HL-60 (cell line): ENCODE data around the gene UBE2L6.
A peak's percentile ranks its signal among the peaks of the same experiment; 100 is the strongest.

Experiments
- CTCF ChIP-seq: IDR thresholded peaks from one replicate; pipeline ENCODE4 v1.5.1; 2011; ENCODE audit warnings: low read length, control low read depth, inconsistent platforms; ENCODE audit not compliant: insufficient read depth
- POLR2AphosphoS5 ChIP-seq: IDR thresholded peaks from 2 replicates; pipeline ENCODE4 v1.6.1; 2012; ENCODE audit warnings: low read depth
- REST ChIP-seq: IDR thresholded peaks from 2 replicates; pipeline ENCODE4 v1.6.1; 2012; ENCODE audit warnings: low read depth; ENCODE audit not compliant: insufficient replicate concordance

- TF ChIP-seq CTCF (peak; percentile 86), POLR2AphosphoS5 (no peak), REST (no peak)
Measured at GRCh38 chr11:57527056-57527631, 40.3 kb downstream of the UBE2L6 start.
